K562 (cell line): Measurements from ENCODE around the gene CRLF3. TPM values are rescaled to one million over a fixed set of nuclear protein-coding genes. Genes with fewer than 3 reads are reported as not detected.
A peak's percentile ranks its signal among the peaks of the same experiment; 100 is the strongest.
"Not testable (repeated sequence)": the region's sequence is repeated elsewhere in the genome, so short reads cannot be mapped to it uniquely, and the experiment has no call there.

ENCODE experiments used
- ATAC-seq: fragments of 200-7000 bp; cut with Tn5 transposase; 3 replicates; pipeline ENCODE4 v1.9.1; 2020; ENCODE audit warnings: moderate library complexity
- BruUV-seq: library from RNA; stranded (reverse); fragments of 400-500 nt; replicated peaks from 2 replicates; lab custom pipeline; 2021; lab: Mats Ljungman, UMichigan
- CTCF ChIA-PET: fragments of 300-600 bp; formaldehyde crosslinking; extraction: SDS; loops from one replicate; lab custom pipeline; 2021; ENCODE audit warnings: low intra/inter-chr PET ratio; lab: Yijun Ruan, JAX
- POLR2A ChIA-PET: fragments of 300-600, 350-650 bp; sonication (Branson Sonifier 250); formaldehyde crosslinking; extraction: SDS; loops from one replicate; lab custom pipeline; 2021; ENCODE audit warnings: antibody characterized with exemption, inconsistent platforms; lab: Yijun Ruan, JAX
- DNase-seq, 4 experiments: peaks; one replicate each; pipeline versions ENCODE4 v3.0.0 to v3.0.0-alpha.2; 2011 to 2018; ENCODE audit warnings: low spot score in 3 of 4, mixed read lengths in 3 of 4; ENCODE audit errors: extremely low read depth in 1 of 4
- FAIRE-seq: peaks from 2 replicates; lab custom pipeline; 2011; peaks lifted over from hg19 to GRCh38; lab: Jason Lieb, UNC
- H2AFZ ChIP-seq: 2 replicates; pipeline ENCODE4 v1.6.0; 2011; ENCODE audit warnings: low read depth, low read length, control low read depth, inconsistent platforms
- H3K27ac ChIP-seq: fragments of 200-600 bp; 3 replicates; pipeline ENCODE4 v1.8.0; 2011; ENCODE audit warnings: low read depth, mild to moderate bottlenecking, control low read depth, inconsistent platforms, low read length, moderate library complexity, mixed read lengths; ENCODE audit errors: extremely low read depth
- H3K27me3 ChIP-seq, 2 experiments: fragments of 300-600 bp in 1 of 2; 2 replicates in 1 of 2; 3 replicates in 1 of 2; pipeline versions ENCODE4 v1.6.0 to v1.8.0; 2011; ENCODE audit warnings: inconsistent platforms in 2 of 2, low read length in 2 of 2, mild to moderate bottlenecking in 1 of 2, mixed read lengths in 1 of 2, moderate library complexity in 1 of 2; ENCODE audit not compliant: control insufficient read depth in 2 of 2, insufficient read depth in 2 of 2
- H3K36me3 ChIP-seq: fragments of 300-600 bp; 3 replicates; pipeline ENCODE4 v1.8.0; 2011; ENCODE audit warnings: mild to moderate bottlenecking, low read length, inconsistent platforms; ENCODE audit not compliant: control insufficient read depth, insufficient read depth
- H3K4me1 ChIP-seq, 2 experiments: fragments of 200-600 bp in 1 of 2; replicated peaks in 1 of 2; 2 replicates in 1 of 2; 3 replicates in 1 of 2; pipeline versions ENCODE4 v1.5.1 to v1.8.0; 2011; ENCODE audit warnings: inconsistent platforms in 2 of 2, low read length in 2 of 2, mild to moderate bottlenecking in 1 of 2, mixed read lengths in 1 of 2, moderate library complexity in 1 of 2; ENCODE audit not compliant: control insufficient read depth in 2 of 2, insufficient read depth in 2 of 2
- H3K4me2 ChIP-seq: 2 replicates; pipeline ENCODE4 v1.6.1; 2011; ENCODE audit warnings: low read length, control low read depth, inconsistent platforms, mixed read lengths; ENCODE audit not compliant: insufficient read depth
- H3K4me3 ChIP-seq: fragments of 200-600 bp; sonication (generic), shearing (Covaris generic); 2 replicates; pipeline ENCODE4 v1.5.1; 2016; ENCODE audit warnings: control low read depth, inconsistent platforms
- H3K79me2 ChIP-seq: fragments of 200-600 bp; 3 replicates; pipeline ENCODE4 v1.8.0; 2011; ENCODE audit warnings: low read length, inconsistent platforms; ENCODE audit not compliant: control insufficient read depth, insufficient read depth
- H3K9ac ChIP-seq, 2 experiments: 2 replicates each; pipeline versions ENCODE4 v1.6.0 to v1.6.1; 2011; ENCODE audit warnings: low read depth in 2 of 2, low read length in 2 of 2, control low read depth in 1 of 2, inconsistent platforms in 1 of 2, mild to moderate bottlenecking in 1 of 2, mixed read lengths in 1 of 2; ENCODE audit not compliant: insufficient read depth in 1 of 2
- H3K9me1 ChIP-seq: one replicate; pipeline ENCODE4 v1.6.0; 2011; ENCODE audit warnings: inconsistent platforms, mild to moderate bottlenecking, low read length, moderate library complexity; ENCODE audit not compliant: control insufficient read depth, insufficient read depth
- H3K9me3 ChIP-seq: replicated peaks from 2 replicates; pipeline ENCODE4 v1.5.1; 2011; ENCODE audit warnings: low read depth, low read length, inconsistent platforms; ENCODE audit not compliant: control insufficient read depth, insufficient read depth
- H4K20me1 ChIP-seq: replicated peaks from 2 replicates; pipeline ENCODE4 v1.6.1; 2011; ENCODE audit warnings: low read length, inconsistent platforms, mixed read lengths; ENCODE audit not compliant: control insufficient read depth, insufficient read depth
- CEBPB ChIP-seq: fragments of 450-650 bp; IDR thresholded peaks from 2 replicates; pipeline ENCODE4 v1.6.1; 2016; ENCODE audit warnings: missing genetic modification characterization, missing compliant biosample characterization
- DMBX1 ChIP-seq: fragments of 250-450 bp; sonication (Bioruptor Pico); IDR thresholded peaks from 2 replicates; pipeline ENCODE4 v1.8.0; 2022; ENCODE audit warnings: inconsistent platforms, mild to moderate bottlenecking, moderate library complexity, borderline replicate concordance
- TAF7 ChIP-seq: fragments of 450-650 bp; IDR thresholded peaks from 2 replicates; pipeline ENCODE4 v1.6.1; 2016; ENCODE audit warnings: missing genetic modification characterization, missing compliant biosample characterization
- ZNF12 ChIP-seq: sonication (generic); formaldehyde crosslinking; IDR thresholded peaks from 2 replicates; pipeline ENCODE4 v1.4.0; 2020; ENCODE audit warnings: mild to moderate bottlenecking, missing genetic modification reagents
- ZNF197 ChIP-seq: fragments of 200-800 bp; sonication (Bioruptor generic); IDR thresholded peaks from 2 replicates; pipeline ENCODE4 v1.6.1; 2016; ENCODE audit warnings: low read depth, missing genetic modification characterization, missing compliant biosample characterization
- ZNF699 ChIP-seq: fragments of 250-450 bp; sonication (Bioruptor Pico); IDR thresholded peaks from 2 replicates; pipeline ENCODE4 v1.8.0; 2021; ENCODE audit warnings: mild to moderate bottlenecking, moderate library complexity; ENCODE audit not compliant: insufficient replicate concordance
- WGBS: fragments of 100-300 bp; shearing (Covaris generic); methylation state at CpG from one replicate; pipeline ENCODE4 v1.1.6; 2016; ENCODE audit warnings: low coverage, mixed read lengths; ENCODE audit not compliant: insufficient coverage; ENCODE audit errors: missing lambda C conversion rate; 5-methylcytosine and 5-hydroxymethylcytosine counted together
- in situ Hi-C: fragments of 300-500 bp; cut with MboI; formaldehyde crosslinking; loops from 4 replicates; pipeline ENCODE4 v1.15.0; 2018; ENCODE audit warnings: inconsistent platforms, mixed read lengths
- intact Hi-C: fragments of 100-400 bp; cut with micrococcal nuclease; formaldehyde crosslinking; loops from 2 replicates; pipeline ENCODE4 v1.14.2; 2022
- polyA plus RNA-seq, 8 experiments: library from polyadenylated mRNA; depleted of rRNA in 4 of 8; stranded (reverse) in 5 of 8; unstranded in 3 of 8; fragments of >200 nt; fragmentation: Nextera tagmentation in 2 of 8; fragmentation: Illumina TruSeq in 1 of 8; extraction: Ambion mirVana in 2 of 8; extraction: Trizol in 1 of 8; gene quantifications; 2 replicates each; pipeline versions ENCODE4 v1.2.1 to v1.2.3, GENCODE V29; 2011 to 2014; ENCODE audit warnings: inconsistent platforms in 1 of 8, missing spikeins in 1 of 8
- total RNA-seq, 7 experiments: library from RNA; depleted of rRNA in 6 of 7; stranded (reverse); fragments of >200 nt in 6 of 7; fragmentation: Illumina TruSeq in 2 of 7; extraction: Trizol in 2 of 7; gene quantifications; 2 replicates each; pipeline versions ENCODE4 v1.2.1 to v1.2.3, GENCODE V29; 2011 to 2021; ENCODE audit warnings: low replicate concordance in 1 of 7
- TF ChIP-seq, protein P1 (sequence below): IDR thresholded peaks from 2 replicates; pipeline ENCODE4 v1.6.1; 2011; ENCODE audit warnings: borderline replicate concordance, low read depth, mild to moderate bottlenecking, moderate library complexity, low read length; ENCODE audit not compliant: insufficient read depth, poor library complexity, severe bottlenecking

The CRLF3 gene
- total and polyA plus RNA-seq, 9 of the 15 experiments (the other 6 are each of a cell fraction or from before 2014, with no cell fraction given), result 13.2 to 55.9 (median 29.8) TPM

DNA sequence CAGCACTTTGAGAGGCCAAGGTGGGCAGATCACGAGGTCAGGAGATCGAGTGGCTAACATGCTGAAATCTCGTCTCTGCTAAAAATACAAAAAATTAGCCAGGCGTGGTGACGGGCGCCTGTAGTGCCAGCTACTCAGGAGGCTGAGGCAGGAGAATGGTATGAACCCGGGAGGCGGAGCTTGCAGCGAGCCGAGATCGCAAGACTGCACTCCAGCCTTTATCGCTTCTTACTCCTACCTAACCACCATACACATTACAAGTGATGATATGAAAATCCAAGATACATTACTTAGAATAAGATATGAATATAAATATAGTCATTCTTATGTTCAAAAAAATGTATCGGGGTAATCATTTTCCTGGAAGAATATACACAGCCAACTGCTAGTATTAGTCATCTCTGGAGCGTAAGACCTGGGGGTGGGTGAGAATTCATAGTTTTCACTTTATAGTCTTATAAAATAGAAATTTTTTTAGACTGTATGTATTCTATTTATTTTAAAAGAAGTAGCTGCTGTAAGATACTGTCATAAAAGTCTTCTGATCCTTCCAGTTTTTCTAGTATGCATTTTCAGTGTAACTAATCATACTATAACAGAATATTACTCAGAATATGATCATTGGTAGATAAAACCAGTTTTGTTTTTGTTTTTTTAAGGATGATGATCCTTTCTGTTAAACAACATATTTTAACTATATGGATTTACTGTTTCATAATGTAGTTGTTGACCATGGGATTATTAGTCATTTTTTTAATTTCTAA is 56.7 kb downstream of the CRLF3 start:
- not testable (repeated sequence) for DNase-seq

GRCh38 chr17:30761060-30761459 is 63.4 kb downstream of the CRLF3 start:
- ATAC-seq (no peak), FAIRE-seq (no peak)
- intact Hi-C loops, result no loop called here
- H3K27me3 ChIP-seq, result no peaks in the 10 kb centered on the region
- H3K4me1 ChIP-seq, result no peaks in the 10 kb centered on the region
- H3K9me1 ChIP-seq, result no peaks in the 10 kb centered on the region
- POLR2A ChIA-PET, result no interaction called here
- H3K9ac ChIP-seq, result no peak overlapping the region
- TF ChIP-seq, protein P1, sequence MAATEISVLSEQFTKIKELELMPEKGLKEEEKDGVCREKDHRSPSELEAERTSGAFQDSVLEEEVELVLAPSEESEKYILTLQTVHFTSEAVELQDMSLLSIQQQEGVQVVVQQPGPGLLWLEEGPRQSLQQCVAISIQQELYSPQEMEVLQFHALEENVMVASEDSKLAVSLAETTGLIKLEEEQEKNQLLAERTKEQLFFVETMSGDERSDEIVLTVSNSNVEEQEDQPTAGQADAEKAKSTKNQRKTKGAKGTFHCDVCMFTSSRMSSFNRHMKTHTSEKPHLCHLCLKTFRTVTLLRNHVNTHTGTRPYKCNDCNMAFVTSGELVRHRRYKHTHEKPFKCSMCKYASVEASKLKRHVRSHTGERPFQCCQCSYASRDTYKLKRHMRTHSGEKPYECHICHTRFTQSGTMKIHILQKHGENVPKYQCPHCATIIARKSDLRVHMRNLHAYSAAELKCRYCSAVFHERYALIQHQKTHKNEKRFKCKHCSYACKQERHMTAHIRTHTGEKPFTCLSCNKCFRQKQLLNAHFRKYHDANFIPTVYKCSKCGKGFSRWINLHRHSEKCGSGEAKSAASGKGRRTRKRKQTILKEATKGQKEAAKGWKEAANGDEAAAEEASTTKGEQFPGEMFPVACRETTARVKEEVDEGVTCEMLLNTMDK, result no peak
- no peak for TF ChIP-seq ZNF699 (CRISPR knock-in tag)
- no peak for TF ChIP-seq ZNF12
- peak; percentile 42; the same call in 1 of the 2 replicates for TF ChIP-seq CEBPB (tag)
- no peak for TF ChIP-seq ZNF197 (CRISPR knock-in tag)
- no peak for TF ChIP-seq DMBX1
- TF ChIP-seq TAF7, result no peak
- TF ChIP-seq, all 486 proteins: peak for 1
- in situ Hi-C loops, result no loop called here
- no peak overlapping the region for H3K4me2 ChIP-seq
- peaks cover 10% of the 10 kb centered on the region; the same call in 2 of the 3 replicates for H3K79me2 ChIP-seq
- peaks cover 64% of the 10 kb centered on the region; the same call in 1 of the 3 replicates for H3K36me3 ChIP-seq
- no peak overlapping the region for H2AFZ ChIP-seq
- H3K27ac ChIP-seq, result no peak overlapping the region
- no TSS peak for BruUV-seq
- no peaks in the 10 kb centered on the region for H3K9me3 ChIP-seq
- H4K20me1 ChIP-seq, result no peaks in the 10 kb centered on the region
- no peak for DNase-seq
- CTCF ChIA-PET, result no interaction called here
- no peak overlapping the region for H3K4me3 ChIP-seq

More for the DNA sequence above, 56.7 kb downstream of the CRLF3 start:
- peaks cover 54% of the 10 kb centered on the region for H3K36me3 ChIP-seq
- H3K9me3 ChIP-seq, H3K27me3 ChIP-seq, H3K9ac ChIP-seq, in situ Hi-C loops, ATAC-seq, FAIRE-seq, H2AFZ ChIP-seq, H3K79me2 ChIP-seq, CTCF ChIA-PET, H3K4me3 ChIP-seq, POLR2A ChIA-PET, H3K9me1 ChIP-seq, H3K4me2 ChIP-seq, H3K4me1 ChIP-seq, BruUV-seq, intact Hi-C loops, H4K20me1 ChIP-seq, H3K27ac ChIP-seq: not testable (repeated sequence)
- 95% methylated on average over 13 of the region's 14 CpGs for WGBS
